GM12878 (cell line): ENCODE data around the gene GALK2. TPM values are rescaled to one million over a fixed set of nuclear protein-coding genes. Genes with fewer than 3 reads are reported as not detected.

Experiments
- ATAC-seq: fragments of 200-7000 bp; cut with Tn5 transposase; 3 replicates; pipeline ENCODE4 v1.9.1; 2020; ENCODE audit warnings: mild to moderate bottlenecking, moderate library complexity
- BruUV-seq: library from RNA; stranded (reverse); fragments of 400-500 nt; replicated peaks from 2 replicates; lab custom pipeline; 2021; lab: Mats Ljungman, UMichigan
- CTCF ChIA-PET: fragments of 300-600 bp; sonication (Branson Sonifier 250); formaldehyde crosslinking; extraction: SDS; loops from one replicate; lab custom pipeline; 2021; ENCODE audit warnings: inconsistent platforms; lab: Yijun Ruan, JAX
- POLR2A ChIA-PET: fragments of 350-600 bp; formaldehyde crosslinking; extraction: SDS; loops from one replicate; lab custom pipeline; 2021; ENCODE audit warnings: inconsistent platforms; lab: Charles Lee
- RAD21 ChIA-PET: fragments of 300-600 bp; sonication (Branson Sonifier 250); formaldehyde crosslinking; loops from one replicate; lab custom pipeline; 2023; ENCODE audit warnings: antibody characterized with exemption; ENCODE audit not compliant: unreplicated experiment; lab: Charles Lee
- SMC1A ChIA-PET: fragments of 300-600 bp; sonication (Branson Sonifier 250); formaldehyde crosslinking; loops from one replicate; lab custom pipeline; 2023; ENCODE audit not compliant: unreplicated experiment, uncharacterized antibody; lab: Charles Lee
- DNase-seq: peaks from one replicate; pipeline ENCODE4 v3.0.0-alpha.2; 2011; ENCODE audit warnings: low read depth, low spot score
- FAIRE-seq: peaks from 3 replicates; lab custom pipeline; 2011; peaks lifted over from hg19 to GRCh38; lab: Jason Lieb, UNC
- H2AFZ ChIP-seq: 2 replicates; pipeline ENCODE4 v1.6.0; 2011; ENCODE audit warnings: low read depth, low read length, control low read depth; ENCODE audit not compliant: control insufficient read depth
- H3K27ac ChIP-seq: 2 replicates; pipeline ENCODE4 v1.5.1; 2011; ENCODE audit warnings: control low read depth; ENCODE audit not compliant: control insufficient read depth, insufficient read depth
- H3K27me3 ChIP-seq, 2 experiments: replicated peaks in 1 of 2; 2 replicates each; pipeline versions ENCODE4 v1.6.0 to v1.6.1; 2011; ENCODE audit warnings: low read length in 1 of 2; ENCODE audit not compliant: control insufficient read depth in 2 of 2, insufficient read depth in 2 of 2
- H3K36me3 ChIP-seq, 2 experiments: 2 replicates each; pipeline ENCODE4 v1.5.1; 2011; ENCODE audit warnings: low read length in 1 of 2; ENCODE audit not compliant: control insufficient read depth in 2 of 2, insufficient read depth in 2 of 2
- H3K4me1 ChIP-seq: 2 replicates; pipeline ENCODE4 v1.6.1; 2011; ENCODE audit warnings: mild to moderate bottlenecking, low read length, moderate library complexity, mixed read lengths; ENCODE audit not compliant: control insufficient read depth, insufficient read depth
- H3K4me2 ChIP-seq: 2 replicates; pipeline ENCODE4 v1.6.0; 2011; ENCODE audit warnings: control low read depth; ENCODE audit not compliant: control insufficient read depth, insufficient read depth
- H3K4me3 ChIP-seq: fragments of 200-600 bp; sonication (generic); 2 replicates; pipeline ENCODE4 v1.5.1; 2016
- H3K79me2 ChIP-seq: 2 replicates; pipeline ENCODE4 v1.6.0; 2011; ENCODE audit warnings: low read length; ENCODE audit not compliant: control insufficient read depth, insufficient read depth
- H3K9ac ChIP-seq: 2 replicates; pipeline ENCODE4 v1.8.0; 2011; ENCODE audit warnings: low read length, control low read depth, mixed read lengths; ENCODE audit not compliant: control insufficient read depth, insufficient read depth
- H3K9me3 ChIP-seq: replicated peaks from 3 replicates; pipeline ENCODE4 v1.5.1; 2011; ENCODE audit warnings: mild to moderate bottlenecking, low read length; ENCODE audit not compliant: control insufficient read depth, insufficient read depth
- H4K20me1 ChIP-seq: 2 replicates; pipeline ENCODE4 v1.6.0; 2011; ENCODE audit not compliant: control insufficient read depth, insufficient read depth
- CHD4 ChIP-seq: fragments of 200-600 bp; sonication (generic); IDR thresholded peaks from 2 replicates; pipeline ENCODE4 v1.6.1; 2016; ENCODE audit warnings: mild to moderate bottlenecking
- E2F8 ChIP-seq: fragments of 450-650 bp; IDR thresholded peaks from 2 replicates; pipeline ENCODE4 v1.6.1; 2018; ENCODE audit warnings: mild to moderate bottlenecking, low read depth, moderate library complexity; ENCODE audit not compliant: partially characterized antibody
- EED ChIP-seq: sonication (generic); IDR thresholded peaks from 2 replicates; pipeline ENCODE4 v1.6.1; 2016; ENCODE audit warnings: antibody characterized with exemption, low read depth
- EP300 ChIP-seq, 2 experiments: fragments of 150-350 bp in 1 of 2; IDR thresholded peaks; 2 replicates each; pipeline ENCODE4 v1.6.1; 2011 to 2012; ENCODE audit warnings: low read depth in 2 of 2, low read length in 2 of 2, borderline replicate concordance in 1 of 2, improper control_type of control experiment in 1 of 2, inconsistent platforms in 1 of 2; ENCODE audit not compliant: control insufficient read depth in 1 of 2
- ESRRA ChIP-seq: IDR thresholded peaks from 2 replicates; pipeline ENCODE4 v1.6.1; 2012; ENCODE audit warnings: mild to moderate bottlenecking, low read length, improper control_type of control experiment
- HDAC6 ChIP-seq: fragments of 200-600 bp; sonication (generic); IDR thresholded peaks from one replicate; pipeline ENCODE4 v1.8.0; 2017; ENCODE audit warnings: antibody characterized with exemption; ENCODE audit not compliant: unreplicated experiment
- JUNB ChIP-seq: IDR thresholded peaks from 2 replicates; pipeline ENCODE4 v1.6.1; 2016; ENCODE audit warnings: antibody characterized with exemption, mild to moderate bottlenecking
- NR2C2 ChIP-seq: IDR thresholded peaks from 2 replicates; pipeline ENCODE4 v1.6.1; 2011; ENCODE audit warnings: borderline replicate concordance, low read depth; ENCODE audit not compliant: control insufficient read depth, insufficient read length
- PBX3 ChIP-seq: IDR thresholded peaks from 2 replicates; pipeline ENCODE4 v1.6.1; 2011; ENCODE audit warnings: mild to moderate bottlenecking, low read depth, low read length, moderate library complexity; ENCODE audit not compliant: insufficient replicate concordance
- PKNOX1 ChIP-seq: fragments of 450-650 bp; IDR thresholded peaks from 2 replicates; pipeline ENCODE4 v1.6.1; 2016; ENCODE audit warnings: mild to moderate bottlenecking
- PML ChIP-seq: IDR thresholded peaks from 2 replicates; pipeline ENCODE4 v1.6.1; 2012; ENCODE audit warnings: low read length, inconsistent platforms
- PRDM15 ChIP-seq: fragments of 450-650 bp; formaldehyde crosslinking; IDR thresholded peaks from 2 replicates; pipeline ENCODE4 v1.4.0; 2020; ENCODE audit warnings: mild to moderate bottlenecking, moderate library complexity
- RCOR1 ChIP-seq: conservative IDR thresholded peaks from 2 replicates; pipeline ENCODE4 v1.6.1; 2012; ENCODE audit warnings: low read depth, low read length, improper control_type of control experiment
- RELA ChIP-seq: fragments of 450-650 bp; IDR thresholded peaks from 2 replicates; pipeline ENCODE4 v1.8.0; 2014; ENCODE audit warnings: borderline replicate concordance; ENCODE audit not compliant: partially characterized antibody
- TBL1XR1 ChIP-seq: IDR thresholded peaks from 2 replicates; pipeline ENCODE4 v1.6.1; 2012; ENCODE audit warnings: low read depth, low read length, improper control_type of control experiment
- WGBS: methylation state at CpG from one replicate; pipeline ENCODE4 v1.1.6; 2016; ENCODE audit warnings: low lambda C conversion rate; ENCODE audit not compliant: insufficient replicate concordance, insufficient coverage; ENCODE audit errors: missing lambda C conversion rate; 5-methylcytosine and 5-hydroxymethylcytosine counted together
- in situ Hi-C: fragments of 300-500 bp; cut with MboI; formaldehyde crosslinking; loops from 9 replicates; pipeline ENCODE4 v1.14.3; 2018; ENCODE audit warnings: mixed read lengths
- intact Hi-C: fragments of 100-400 bp; cut with micrococcal nuclease; formaldehyde crosslinking; loops from one replicate; pipeline ENCODE4 v1.14.2; 2022; ENCODE audit not compliant: unreplicated experiment
- polyA plus RNA-seq, 11 experiments: library from polyadenylated mRNA; depleted of rRNA in 4 of 11; unstranded in 6 of 11; stranded (reverse) in 5 of 11; fragments of >200 nt; fragmentation: Nextera tagmentation in 4 of 11; fragmentation: Illumina TruSeq in 1 of 11; extraction: Ambion mirVana in 4 of 11; extraction: Trizol in 1 of 11; gene quantifications; 1 replicate in 1 of 11; 2 replicates in 10 of 11; pipeline versions ENCODE4 v1.2.1 to v1.2.3, GENCODE V29; 2011 to 2016; ENCODE audit warnings: inconsistent platforms in 2 of 11, missing spikeins in 2 of 11, low read depth in 1 of 11
- total RNA-seq, 4 experiments: library from RNA; depleted of rRNA in 3 of 4; stranded (reverse); fragments of >200 nt in 3 of 4; fragmentation: Illumina TruSeq in 1 of 4; extraction: Trizol in 1 of 4; gene quantifications; 2 replicates each; pipeline versions ENCODE4 v1.2.1 to v1.2.3, GENCODE V29; 2013 to 2021

Gene GALK2
- total and polyA plus RNA-seq, 10 of the 15 experiments (the other 5 are each of a cell fraction or from before 2014, with no cell fraction given), result 11.9 to 26.7 (median 15.4) TPM

GRCh38 chr15:49323207-49323606, 153.2 kb downstream of the GALK2 start (continued):
- no peak for TF ChIP-seq PML
- TF ChIP-seq E2F8, result no peak
- TF ChIP-seq RCOR1, result no peak
- no peak for TF ChIP-seq EED
- TF ChIP-seq EP300 (IDR thresholded peaks at IDR 0.05; ENCODE audit: borderline replicate concordance in 1 of 2, control insufficient read depth in 1 of 2, low read depth in 2 of 2, low read length in 2 of 2), result no peak

GRCh38 chr15:49327927-49328326, 157.9 kb downstream of the GALK2 start:
- Histone ChIP-seq H3K9ac (no peak overlapping the region), H3K27me3 (no peaks in the 10 kb centered on the region), H3K4me1 (no peaks in the 10 kb centered on the region), H2AFZ (no peak overlapping the region), H3K36me3 (no peaks in the 10 kb centered on the region; a peak in 1 of 4 replicates), H3K9me3 (no peaks in the 10 kb centered on the region), H3K79me2 (no peaks in the 10 kb centered on the region), H4K20me1 (no peaks in the 10 kb centered on the region), H3K27ac (no peak overlapping the region), H3K4me2 (no peak overlapping the region), H3K4me3 (no peak overlapping the region)
- no peak for ATAC-seq
- no peak for DNase-seq
- ChIA-PET SMC1A (no interaction called here), CTCF (interaction anchor here (0.7 kb wide), 1 partner anchor 10 kb away, joined by 3 read pairs; no protein-coding TSS in a partner anchor), RAD21 (no interaction called here), POLR2A (no interaction called here)
- BruUV-seq, result no TSS peak
- no peak for FAIRE-seq
- intact Hi-C loops, result no loop called here
- in situ Hi-C loops, result no loop called here
- WGBS, result 97% methylated on average over 4 of the region's 4 CpGs
- TF ChIP-seq PBX3 (no peak), NR2C2 (no peak), PRDM15 (no peak), HDAC6 (no peak), TBL1XR1 (no peak), PKNOX1 (no peak), JUNB (no peak), ESRRA (no peak), CHD4 (no peak), RELA (no peak)
